NT2/D1 (cell line): ENCODE measurements around the gene FAM193A.

Experiments used
- SUZ12 ChIP-seq: IDR thresholded peaks from 2 replicates; pipeline ENCODE4 v1.6.1; 2011; ENCODE audit not compliant: insufficient read length, insufficient read depth; ENCODE audit errors: extremely low read depth
- YY1 ChIP-seq: IDR thresholded peaks from 2 replicates; pipeline ENCODE4 v1.6.1; 2011; ENCODE audit not compliant: insufficient read length, insufficient read depth
- ZNF274 ChIP-seq: IDR thresholded peaks from 2 replicates; pipeline ENCODE4 v1.6.1; 2011; ENCODE audit warnings: mild to moderate bottlenecking, low read depth, low read length

GRCh38 chr4:2732526-2732925 is 196.1 kb downstream of the FAM193A start:
- TF ChIP-seq SUZ12 (no peak), ZNF274 (no peak), YY1 (no peak)
